SK-N-SH (cell line): ENCODE results near the gene TMED1. TPM values are rescaled to one million over a fixed set of nuclear protein-coding genes. Genes with fewer than 3 reads are reported as not detected.

ENCODE experiments used
- CTCF ChIA-PET: fragments of 300-600, 350-600 bp; formaldehyde crosslinking; extraction: SDS; loops from one replicate; lab custom pipeline; 2021; lab: Yijun Ruan, JAX
- POLR2A ChIA-PET: fragments of 350-600 bp; sonication (Branson Sonifier 250); formaldehyde crosslinking; extraction: SDS; loops from one replicate; lab custom pipeline; 2020; ENCODE audit warnings: antibody characterized with exemption, inconsistent platforms; lab: Yijun Ruan, JAX
- DNase-seq: peaks from one replicate; pipeline ENCODE4 v3.0.0; 2012
- H2AFZ ChIP-seq: fragments of 200-600 bp; sonication (generic); 2 replicates; pipeline ENCODE4 v1.8.1; 2016; ENCODE audit warnings: antibody characterized with exemption, mild to moderate bottlenecking, low read depth
- H3F3A ChIP-seq: fragments of 200-600 bp; sonication (generic); replicated peaks from 2 replicates; pipeline ENCODE3; 2016; ENCODE audit warnings: antibody characterized with exemption, mild to moderate bottlenecking; ENCODE audit not compliant: insufficient read depth
- H3K27ac ChIP-seq, 2 experiments: fragments of 200-500 bp in 1 of 2; fragments of 200-600 bp in 1 of 2; sonication (Bioruptor generic) in 1 of 2; sonication (generic), shearing (Covaris generic) in 1 of 2; 2 replicates each; pipeline versions ENCODE4 v1.5.1 to v1.6.1; 2014 to 2016; ENCODE audit warnings: low read depth in 2 of 2, inconsistent platforms in 1 of 2, low read length in 1 of 2, mild to moderate bottlenecking in 1 of 2, mixed read lengths in 1 of 2
- H3K27me3 ChIP-seq: fragments of 200-600 bp; sonication (generic), shearing (Covaris generic); 2 replicates; pipeline ENCODE4 v1.6.1; 2016; ENCODE audit warnings: mixed run types; ENCODE audit not compliant: insufficient read depth
- H3K36me3 ChIP-seq, 2 experiments: fragments of 200-500 bp in 1 of 2; fragments of 200-600 bp in 1 of 2; sonication (Bioruptor generic) in 1 of 2; sonication (generic) in 1 of 2; replicated peaks in 1 of 2; 2 replicates each; pipeline versions ENCODE3 to v1.5.1; 2014 to 2016; ENCODE audit warnings: low read length in 1 of 2, mild to moderate bottlenecking in 1 of 2; ENCODE audit not compliant: insufficient read depth in 2 of 2, control insufficient read depth in 1 of 2
- H3K4me1 ChIP-seq, 2 experiments: fragments of 200-500 bp in 1 of 2; fragments of 200-600 bp in 1 of 2; sonication (Bioruptor generic) in 1 of 2; sonication (generic), shearing (Covaris generic) in 1 of 2; 2 replicates each; pipeline versions ENCODE4 v1.5.1 to v1.6.1; 2014 to 2016; ENCODE audit warnings: low read depth in 1 of 2, low read length in 1 of 2, mixed run types in 1 of 2; ENCODE audit not compliant: insufficient read depth in 2 of 2, control insufficient read depth in 1 of 2
- H3K4me2 ChIP-seq: fragments of 200-600 bp; sonication (generic), shearing (Covaris generic); 2 replicates; pipeline ENCODE4 v1.6.1; 2017; ENCODE audit warnings: mixed run types
- H3K4me3 ChIP-seq, 2 experiments: fragments of 200-500 bp in 1 of 2; fragments of 200-600 bp in 1 of 2; sonication (Bioruptor generic) in 1 of 2; sonication (generic), shearing (Covaris generic) in 1 of 2; 2 replicates each; pipeline versions ENCODE4 v1.5.1 to v1.8.1; 2014 to 2016; ENCODE audit warnings: low read depth in 2 of 2, inconsistent platforms in 1 of 2, low read length in 1 of 2, mild to moderate bottlenecking in 1 of 2, mixed read lengths in 1 of 2, moderate library complexity in 1 of 2
- H3K79me2 ChIP-seq: fragments of 200-600 bp; sonication (generic); 2 replicates; pipeline ENCODE4 v1.8.1; 2017; ENCODE audit warnings: mild to moderate bottlenecking; ENCODE audit not compliant: insufficient read depth
- H3K9ac ChIP-seq: fragments of 200-600 bp; sonication (generic); 2 replicates; pipeline ENCODE4 v1.6.1; 2017; ENCODE audit warnings: mixed run types
- H3K9me2 ChIP-seq: fragments of 200-600 bp; sonication (generic); 2 replicates; pipeline ENCODE4 v1.6.1; 2017; ENCODE audit warnings: mixed run types
- H3K9me3 ChIP-seq: fragments of 200-600 bp; sonication (generic); 2 replicates; pipeline ENCODE4 v1.6.1; 2017; ENCODE audit warnings: mixed run types, mild to moderate bottlenecking, moderate library complexity
- H4K20me1 ChIP-seq: fragments of 200-600 bp; sonication (generic); 2 replicates; pipeline ENCODE4 v1.6.1; 2017; ENCODE audit warnings: mild to moderate bottlenecking, mixed run types; ENCODE audit not compliant: insufficient read depth
- CHD2 ChIP-seq: fragments of 150-350 bp; IDR thresholded peaks from 2 replicates; pipeline ENCODE4 v1.6.1; 2018; ENCODE audit warnings: low read length; ENCODE audit not compliant: partially characterized antibody
- EP300 ChIP-seq, 2 experiments: IDR thresholded peaks; 2 replicates each; pipeline versions ENCODE4 v1.4.0 to v1.6.1; 2012; ENCODE audit warnings: borderline replicate concordance in 1 of 2, low read depth in 1 of 2, low read length in 1 of 2
- EZH2phosphoT487 ChIP-seq: fragments of 200-600 bp; sonication (generic); IDR thresholded peaks from 2 replicates; pipeline ENCODE4 v1.6.1; 2017; ENCODE audit warnings: low read depth, mixed run types, mild to moderate bottlenecking, antibody characterized with exemption, moderate library complexity, borderline replicate concordance
- FOSL2 ChIP-seq: IDR thresholded peaks from 2 replicates; pipeline ENCODE4 v1.4.0; 2012; ENCODE audit warnings: low read depth, mild to moderate bottlenecking, moderate library complexity, borderline replicate concordance
- FOXM1 ChIP-seq: IDR thresholded peaks from 2 replicates; pipeline ENCODE4 v1.4.0; 2012; ENCODE audit warnings: low read depth, mild to moderate bottlenecking
- GATA2 ChIP-seq: sonication (generic); formaldehyde crosslinking; IDR thresholded peaks from 2 replicates; pipeline ENCODE4 v1.5.0; 2020; ENCODE audit warnings: mild to moderate bottlenecking, missing genetic modification reagents
- JUND ChIP-seq: IDR thresholded peaks from 2 replicates; pipeline ENCODE4 v1.4.0; 2012
- MEF2A ChIP-seq: IDR thresholded peaks from 2 replicates; pipeline ENCODE4 v1.4.0; 2012; ENCODE audit warnings: low read depth, borderline replicate concordance
- NFIC ChIP-seq: IDR thresholded peaks from 2 replicates; pipeline ENCODE4 v1.4.0; 2012; ENCODE audit warnings: borderline replicate concordance
- RCOR1 ChIP-seq: fragments of 150-350 bp; IDR thresholded peaks from 2 replicates; pipeline ENCODE4 v1.6.1; 2017; ENCODE audit warnings: antibody characterized with exemption, low read length
- TAF1 ChIP-seq: IDR thresholded peaks from 2 replicates; pipeline ENCODE4 v1.6.1; 2012; ENCODE audit warnings: low read depth, mild to moderate bottlenecking, low read length, moderate library complexity, borderline replicate concordance
- TEAD4 ChIP-seq: IDR thresholded peaks from 2 replicates; pipeline ENCODE4 v1.4.0; 2012; ENCODE audit warnings: mild to moderate bottlenecking, borderline replicate concordance; ENCODE audit not compliant: insufficient read depth
- YY1 ChIP-seq: IDR thresholded peaks from 2 replicates; pipeline ENCODE4 v1.4.0; 2012; ENCODE audit warnings: low read depth, mild to moderate bottlenecking
- WGBS: methylation state at CpG from one replicate; pipeline ENCODE4 v1.1.6; 2017; ENCODE audit warnings: low lambda C conversion rate; 5-methylcytosine and 5-hydroxymethylcytosine counted together
- polyA plus RNA-seq, 3 experiments: library from polyadenylated mRNA; depleted of rRNA; stranded (reverse); fragments of >200 nt; gene quantifications; 2 replicates each; pipeline ENCODE4 v1.2.3, GENCODE V29; 2012
- TF ChIP-seq, protein P1 (sequence below): fragments of 200-600 bp; sonication (generic); IDR thresholded peaks from 2 replicates; pipeline ENCODE4 v1.6.1; 2017; ENCODE audit warnings: antibody characterized with exemption, mild to moderate bottlenecking, moderate library complexity
- TF ChIP-seq, protein P2 (sequence below): IDR thresholded peaks from 2 replicates; pipeline ENCODE4 v1.6.1; 2012; ENCODE audit warnings: mild to moderate bottlenecking, low read depth, low read length, moderate library complexity

Gene TMED1
- polyA plus RNA-seq, 1 of the 3 experiments (the other 2 are of a cell fraction): 92.4 TPM

DNA sequence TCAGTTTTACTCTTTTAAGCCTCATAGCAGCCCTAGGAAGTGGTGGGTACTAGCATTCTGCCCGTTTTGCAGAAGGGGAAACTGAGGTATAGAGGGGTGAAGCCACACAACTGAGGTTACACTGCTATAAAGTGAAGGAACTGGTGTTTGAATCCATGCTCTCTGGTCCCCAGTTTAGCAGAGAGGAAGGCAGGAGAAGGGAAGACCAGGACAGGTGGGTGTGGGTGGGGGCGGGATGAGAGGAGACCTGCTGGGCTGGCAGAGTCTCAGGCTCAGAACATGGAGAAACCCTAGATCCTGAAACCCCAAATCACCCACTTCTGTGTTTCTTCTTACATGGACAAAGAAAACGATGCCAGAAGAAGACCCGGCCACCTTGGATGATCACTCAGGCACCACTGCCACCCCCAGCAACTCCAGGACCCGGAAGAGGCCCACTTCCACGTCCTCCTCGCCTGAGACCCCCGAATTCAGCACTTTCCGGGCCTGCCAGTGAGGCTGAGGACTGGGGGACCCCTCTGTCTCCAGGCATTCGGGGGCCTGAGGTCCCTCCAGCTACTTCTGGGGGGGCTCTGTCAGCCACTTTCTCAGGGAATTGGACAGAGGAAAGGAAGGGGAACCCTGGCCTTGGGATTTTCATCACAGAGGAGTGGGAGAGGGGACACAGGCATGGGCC lies 33.0 kb upstream of the TMED1 start:
- Histone ChIP-seq H3F3A (peaks cover 9% of the 10 kb centered on the region), H3K27ac (no peak overlapping the region), H3K9ac (no peak overlapping the region), H3K9me2 (no peaks in the 10 kb centered on the region), H3K79me2 (peaks cover 24% of the 10 kb centered on the region), H3K4me2 (no peak overlapping the region), H2AFZ (no peak overlapping the region), H3K9me3 (no peaks in the 10 kb centered on the region), H3K27me3 (no peaks in the 10 kb centered on the region), H3K4me3 (no peak overlapping the region), H4K20me1 (no peaks in the 10 kb centered on the region; the same call in 1 of the 2 replicates), H3K36me3 (no peaks in the 10 kb centered on the region), H3K4me1 (peaks cover 8 to 10% of the 10 kb centered on the region in 2 experiments; a peak in 1 of 4 replicates)
- ChIA-PET CTCF (interaction anchor here (0.8 to 1.6 kb wide), 5 partner anchors 11 to 168 kb away, joined by 3 to 5 read pairs (median 3); partner anchors contain the start of genes DNM2, QTRT1 and TMED1), POLR2A (no interaction called here)
- WGBS: 83% methylated on average over 10 of the region's 10 CpGs
- TF ChIP-seq TAF1: no peak
- TF ChIP-seq YY1: no peak
- no peak for TF ChIP-seq CHD2
- no peak for TF ChIP-seq NFIC
- DNase-seq: no peak

DNA sequence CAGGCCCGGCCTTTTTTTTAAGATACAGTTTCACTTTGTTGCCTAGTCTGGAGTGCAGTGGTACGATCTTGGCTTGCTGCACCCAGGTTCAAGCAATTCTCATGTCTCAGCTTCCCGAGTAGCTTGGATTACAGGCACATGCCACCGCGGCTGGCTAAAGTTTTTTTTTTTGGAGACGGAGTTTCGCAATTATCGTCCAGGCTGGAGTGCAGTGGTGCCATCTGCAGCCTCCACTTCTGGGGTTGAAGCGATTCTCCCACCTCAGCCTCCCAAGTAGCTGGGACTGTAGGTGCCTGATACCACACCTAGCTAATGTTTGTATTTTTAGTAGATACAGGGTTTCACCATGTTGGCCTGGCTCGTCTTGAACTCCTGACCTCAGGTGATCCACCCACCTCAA lies 30.5 kb upstream of the TMED1 start:
- Histone ChIP-seq H3K79me2 (no peaks in the 10 kb centered on the region), H3K4me3 (no peak overlapping the region), H3K27me3 (no peaks in the 10 kb centered on the region), H3F3A (peaks cover 3% of the 10 kb centered on the region), H4K20me1 (no peaks in the 10 kb centered on the region), H3K9me2 (no peaks in the 10 kb centered on the region), H3K27ac (no peak overlapping the region), H3K9ac (no peak overlapping the region), H3K36me3 (no peaks in the 10 kb centered on the region), H3K4me2 (no peak overlapping the region), H3K9me3 (no peaks in the 10 kb centered on the region), H2AFZ (no peak overlapping the region), H3K4me1 (peaks cover 3 to 4% of the 10 kb centered on the region in 2 experiments; a peak in 1 of 4 replicates)
- no peak for TF ChIP-seq TEAD4
- TF ChIP-seq EZH2phosphoT487: no peak
- TF ChIP-seq, protein P1, sequence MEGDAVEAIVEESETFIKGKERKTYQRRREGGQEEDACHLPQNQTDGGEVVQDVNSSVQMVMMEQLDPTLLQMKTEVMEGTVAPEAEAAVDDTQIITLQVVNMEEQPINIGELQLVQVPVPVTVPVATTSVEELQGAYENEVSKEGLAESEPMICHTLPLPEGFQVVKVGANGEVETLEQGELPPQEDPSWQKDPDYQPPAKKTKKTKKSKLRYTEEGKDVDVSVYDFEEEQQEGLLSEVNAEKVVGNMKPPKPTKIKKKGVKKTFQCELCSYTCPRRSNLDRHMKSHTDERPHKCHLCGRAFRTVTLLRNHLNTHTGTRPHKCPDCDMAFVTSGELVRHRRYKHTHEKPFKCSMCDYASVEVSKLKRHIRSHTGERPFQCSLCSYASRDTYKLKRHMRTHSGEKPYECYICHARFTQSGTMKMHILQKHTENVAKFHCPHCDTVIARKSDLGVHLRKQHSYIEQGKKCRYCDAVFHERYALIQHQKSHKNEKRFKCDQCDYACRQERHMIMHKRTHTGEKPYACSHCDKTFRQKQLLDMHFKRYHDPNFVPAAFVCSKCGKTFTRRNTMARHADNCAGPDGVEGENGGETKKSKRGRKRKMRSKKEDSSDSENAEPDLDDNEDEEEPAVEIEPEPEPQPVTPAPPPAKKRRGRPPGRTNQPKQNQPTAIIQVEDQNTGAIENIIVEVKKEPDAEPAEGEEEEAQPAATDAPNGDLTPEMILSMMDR: no peak
- TF ChIP-seq EP300 (IDR thresholded peaks at IDR 0.05; ENCODE audit: borderline replicate concordance in 1 of 2, low read depth in 1 of 2, low read length in 1 of 2): no peak
- TF ChIP-seq GATA2 (CRISPR knock-in tag): no peak
- no peak for TF ChIP-seq MEF2A
- no peak for TF ChIP-seq JUND
- TF ChIP-seq NFIC: no peak
- TF ChIP-seq, protein P2, sequence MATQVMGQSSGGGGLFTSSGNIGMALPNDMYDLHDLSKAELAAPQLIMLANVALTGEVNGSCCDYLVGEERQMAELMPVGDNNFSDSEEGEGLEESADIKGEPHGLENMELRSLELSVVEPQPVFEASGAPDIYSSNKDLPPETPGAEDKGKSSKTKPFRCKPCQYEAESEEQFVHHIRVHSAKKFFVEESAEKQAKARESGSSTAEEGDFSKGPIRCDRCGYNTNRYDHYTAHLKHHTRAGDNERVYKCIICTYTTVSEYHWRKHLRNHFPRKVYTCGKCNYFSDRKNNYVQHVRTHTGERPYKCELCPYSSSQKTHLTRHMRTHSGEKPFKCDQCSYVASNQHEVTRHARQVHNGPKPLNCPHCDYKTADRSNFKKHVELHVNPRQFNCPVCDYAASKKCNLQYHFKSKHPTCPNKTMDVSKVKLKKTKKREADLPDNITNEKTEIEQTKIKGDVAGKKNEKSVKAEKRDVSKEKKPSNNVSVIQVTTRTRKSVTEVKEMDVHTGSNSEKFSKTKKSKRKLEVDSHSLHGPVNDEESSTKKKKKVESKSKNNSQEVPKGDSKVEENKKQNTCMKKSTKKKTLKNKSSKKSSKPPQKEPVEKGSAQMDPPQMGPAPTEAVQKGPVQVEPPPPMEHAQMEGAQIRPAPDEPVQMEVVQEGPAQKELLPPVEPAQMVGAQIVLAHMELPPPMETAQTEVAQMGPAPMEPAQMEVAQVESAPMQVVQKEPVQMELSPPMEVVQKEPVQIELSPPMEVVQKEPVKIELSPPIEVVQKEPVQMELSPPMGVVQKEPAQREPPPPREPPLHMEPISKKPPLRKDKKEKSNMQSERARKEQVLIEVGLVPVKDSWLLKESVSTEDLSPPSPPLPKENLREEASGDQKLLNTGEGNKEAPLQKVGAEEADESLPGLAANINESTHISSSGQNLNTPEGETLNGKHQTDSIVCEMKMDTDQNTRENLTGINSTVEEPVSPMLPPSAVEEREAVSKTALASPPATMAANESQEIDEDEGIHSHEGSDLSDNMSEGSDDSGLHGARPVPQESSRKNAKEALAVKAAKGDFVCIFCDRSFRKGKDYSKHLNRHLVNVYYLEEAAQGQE: no peak
- TF ChIP-seq FOXM1: no peak
- TF ChIP-seq YY1: no peak
- no peak for TF ChIP-seq RCOR1
- no peak for TF ChIP-seq FOSL2
- no peak for DNase-seq
- ChIA-PET CTCF (interaction anchor here (1.0 to 8.1 kb wide), 7 partner anchors 8 to 171 kb away, joined by 3 to 146 read pairs (median 4); partner anchors contain the start of genes QTRT1 and TMED1), POLR2A (interaction anchor here (2.0 kb wide), 1 partner anchor 31 kb away, joined by 4 read pairs; the partner anchor contains the start of gene TMED1)
- 94% methylated on average over 10 of the region's 10 CpGs for WGBS
